Endothelial cell of umbilical vein (primary cell): ENCODE measurements around the gene SREK1IP1. TPM values are rescaled to one million over a fixed set of nuclear protein-coding genes. Genes with fewer than 3 reads are reported as not detected.

ENCODE experiments used
- BruUV-seq: library from RNA; stranded (reverse); fragments of 400-500 nt; replicated peaks from 2 replicates; lab custom pipeline; 2021; lab: Mats Ljungman, UMichigan
- CTCF ChIA-PET: fragments of 300-600, 350-600 bp; sonication (Branson Sonifier 250); formaldehyde crosslinking; loops from one replicate; lab custom pipeline; 2021; ENCODE audit warnings: antibody characterized with exemption, inconsistent platforms; lab: Charles Lee
- POLR2A ChIA-PET: fragments of 300-600, 350-600 bp; sonication (Branson Sonifier 250); formaldehyde crosslinking; loops from one replicate; lab custom pipeline; 2021; ENCODE audit warnings: antibody characterized with exemption, inconsistent platforms; lab: Charles Lee
- DNase-seq: peaks from one replicate; pipeline ENCODE4 v3.0.0-alpha.2; 2011; ENCODE audit warnings: low read depth, low spot score
- FAIRE-seq: peaks from 2 replicates; lab custom pipeline; 2011; peaks lifted over from hg19 to GRCh38; lab: Jason Lieb, UNC
- H2AFZ ChIP-seq: 2 replicates; pipeline ENCODE4 v1.6.0; 2012; ENCODE audit warnings: low read depth, low read length, control low read depth, inconsistent platforms
- H3K27ac ChIP-seq: 2 replicates; pipeline ENCODE4 v1.5.1; 2011; ENCODE audit warnings: low read depth, mild to moderate bottlenecking, control low read depth, low read length, moderate library complexity; ENCODE audit not compliant: insufficient read depth
- H3K27me3 ChIP-seq, 2 experiments: 2 replicates each; pipeline versions ENCODE4 v1.6.0 to v1.6.1; 2011; ENCODE audit warnings: low read length in 2 of 2, mixed read lengths in 1 of 2; ENCODE audit not compliant: control insufficient read depth in 2 of 2, insufficient read depth in 2 of 2
- H3K36me3 ChIP-seq, 2 experiments: 2 replicates in 1 of 2; 3 replicates in 1 of 2; pipeline ENCODE4 v1.5.1; 2011; ENCODE audit warnings: low read length in 2 of 2, mild to moderate bottlenecking in 1 of 2, moderate library complexity in 1 of 2; ENCODE audit not compliant: control insufficient read depth in 2 of 2, insufficient read depth in 2 of 2; ENCODE audit errors: extremely low read depth in 1 of 2
- H3K4me1 ChIP-seq: 3 replicates; pipeline ENCODE4 v1.5.1; 2011; ENCODE audit warnings: mild to moderate bottlenecking, low read length; ENCODE audit not compliant: control insufficient read depth, insufficient read depth; ENCODE audit errors: extremely low read depth
- H3K4me2 ChIP-seq: 2 replicates; pipeline ENCODE4 v1.6.1; 2011; ENCODE audit warnings: low read length, control low read depth, mixed read lengths; ENCODE audit not compliant: insufficient read depth
- H3K4me3 ChIP-seq, 3 experiments: fragments of 200-600 bp in 1 of 3; sonication (generic), shearing (Covaris generic) in 1 of 3; replicated peaks in 1 of 3; 2 replicates each; pipeline ENCODE4 v1.5.1; 2011 to 2016; ENCODE audit warnings: control low read depth in 3 of 3, low read length in 3 of 3, mild to moderate bottlenecking in 2 of 3, inconsistent platforms in 1 of 3, low read depth in 1 of 3, moderate library complexity in 1 of 3; ENCODE audit not compliant: insufficient read depth in 1 of 3
- H3K79me2 ChIP-seq: 2 replicates; pipeline ENCODE4 v1.6.0; 2012; ENCODE audit warnings: low read length, inconsistent platforms; ENCODE audit not compliant: control insufficient read depth, insufficient read depth
- H3K9ac ChIP-seq: replicated peaks from 2 replicates; pipeline ENCODE3; 2011; ENCODE audit warnings: low read length, control low read depth; ENCODE audit not compliant: insufficient read depth; ENCODE audit errors: extremely low read depth
- H3K9me1 ChIP-seq: replicated peaks from 3 replicates; pipeline ENCODE4 v1.6.0; 2011; ENCODE audit warnings: mild to moderate bottlenecking, low read length; ENCODE audit not compliant: control insufficient read depth, insufficient read depth; ENCODE audit errors: extremely low read depth
- H3K9me3 ChIP-seq: replicated peaks from 2 replicates; pipeline ENCODE4 v1.5.1; 2012; ENCODE audit warnings: low read length, inconsistent platforms; ENCODE audit not compliant: control insufficient read depth, insufficient read depth
- H4K20me1 ChIP-seq: replicated peaks from 2 replicates; pipeline ENCODE3; 2011; ENCODE audit warnings: mild to moderate bottlenecking, low read length; ENCODE audit not compliant: control insufficient read depth, insufficient read depth; ENCODE audit errors: extremely low read depth
- EZH2 ChIP-seq: IDR thresholded peaks from 2 replicates; pipeline ENCODE4 v1.6.1; 2012; ENCODE audit warnings: borderline replicate concordance, low read depth, mild to moderate bottlenecking, moderate library complexity, low read length, inconsistent platforms; ENCODE audit not compliant: severe bottlenecking
- FOS ChIP-seq: IDR thresholded peaks from 2 replicates; pipeline ENCODE4 v1.6.1; 2011; ENCODE audit warnings: mild to moderate bottlenecking, low read length, moderate library complexity, borderline replicate concordance; ENCODE audit not compliant: insufficient read depth
- GATA2 ChIP-seq: IDR thresholded peaks from 2 replicates; pipeline ENCODE4 v1.7.0; 2011; ENCODE audit warnings: low read depth, mild to moderate bottlenecking, moderate library complexity, mixed read lengths, low read length; ENCODE audit not compliant: insufficient read length, insufficient read depth
- JUN ChIP-seq: IDR thresholded peaks from 2 replicates; pipeline ENCODE4 v1.6.1; 2011; ENCODE audit warnings: borderline replicate concordance, low read depth; ENCODE audit not compliant: insufficient read length, insufficient read depth
- MYC ChIP-seq: IDR thresholded peaks from one replicate; pipeline ENCODE4 v1.6.1; 2011; ENCODE audit warnings: mild to moderate bottlenecking, low read depth, low read length
- POLR2A ChIP-seq: IDR thresholded peaks from 2 replicates; pipeline ENCODE4 v1.6.1; 2012; ENCODE audit warnings: low read depth, mild to moderate bottlenecking, control low read depth, low read length
- POLR2AphosphoS5 ChIP-seq: IDR thresholded peaks from 2 replicates; pipeline ENCODE4 v1.6.1; 2012; ENCODE audit warnings: low read depth, mild to moderate bottlenecking, control low read depth, low read length, moderate library complexity; ENCODE audit not compliant: insufficient read depth
- dilution Hi-C: fragments of 300-500 bp; cut with MboI; formaldehyde crosslinking; loops from one replicate; pipeline ENCODE4 v1.15.0; 2019; ENCODE audit warnings: low sequenced_read_pairs; ENCODE audit not compliant: extremely low pct_ligation_motif_present
- intact Hi-C: fragments of 100-400 bp; cut with micrococcal nuclease; formaldehyde crosslinking; loops from one replicate; pipeline ENCODE4 v1.10.0; 2022
- polyA plus RNA-seq, 4 experiments: library from polyadenylated mRNA; depleted of rRNA in 3 of 4; stranded (reverse) in 3 of 4; unstranded in 1 of 4; fragments of >200 nt; gene quantifications; 2 replicates each; pipeline versions ENCODE4 v1.2.1 to v1.2.3, GENCODE V29; 2011 to 2012; ENCODE audit warnings: missing spikeins in 1 of 4
- total RNA-seq: library from RNA; stranded (reverse); gene quantifications from 2 replicates; pipeline ENCODE4 v1.2.3, GENCODE V29; 2021
- TF ChIP-seq, protein P1 (sequence below): IDR thresholded peaks from 2 replicates; pipeline ENCODE4 v1.6.1; 2011; ENCODE audit not compliant: insufficient read depth, insufficient read length
- TF ChIP-seq, protein P2 (sequence below), 2 donors: IDR thresholded peaks; 1 replicate in 1 of 2; 2 replicates in 1 of 2; pipeline ENCODE4 v1.5.1; 2011; ENCODE audit warnings: low read length in 2 of 2, mild to moderate bottlenecking in 2 of 2, moderate library complexity in 2 of 2, control low read depth in 1 of 2, inconsistent platforms in 1 of 2, low read depth in 1 of 2; ENCODE audit not compliant: insufficient read depth in 1 of 2; ENCODE audit errors: extremely low read depth in 1 of 2

The SREK1IP1 gene
- total and polyA plus RNA-seq, 2 donors (not counting 3 experiments of a cell fraction or from before 2014, with no cell fraction given) = 6.3 to 17.8 TPM

DNA sequence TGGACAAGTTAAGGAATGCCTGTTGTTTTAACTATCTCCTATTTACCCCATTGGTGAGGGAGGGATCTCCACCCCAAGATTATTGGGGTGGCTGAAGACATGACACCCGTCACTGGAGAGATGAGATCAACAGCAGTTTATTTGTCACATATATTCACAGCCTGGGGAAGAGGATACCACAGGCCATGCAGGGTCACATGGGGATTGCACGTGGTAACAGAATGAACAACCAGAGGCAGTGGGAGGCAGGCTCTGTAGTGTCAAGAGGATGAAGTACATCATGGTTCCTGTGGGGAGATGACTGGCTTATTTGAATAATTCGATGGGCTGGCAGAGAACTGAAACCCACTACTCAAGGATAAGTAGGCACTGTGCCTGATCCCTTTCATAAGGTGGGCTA lies 96.8 kb downstream of the SREK1IP1 start:
- CTCF ChIA-PET = no interaction called here
- no peak overlapping the region for H2AFZ ChIP-seq

More for the DNA sequence above, 96.8 kb downstream of the SREK1IP1 start:
- no peak overlapping the region for H3K9ac ChIP-seq
- TF ChIP-seq POLR2A (no peak), FOS (no peak), GATA2 (no peak), JUN (no peak), POLR2AphosphoS5 (no peak), EZH2 (no peak), MYC (no peak)
- TF ChIP-seq, protein P1, sequence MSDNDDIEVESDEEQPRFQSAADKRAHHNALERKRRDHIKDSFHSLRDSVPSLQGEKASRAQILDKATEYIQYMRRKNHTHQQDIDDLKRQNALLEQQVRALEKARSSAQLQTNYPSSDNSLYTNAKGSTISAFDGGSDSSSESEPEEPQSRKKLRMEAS = no peak
- TF ChIP-seq, protein P2, sequence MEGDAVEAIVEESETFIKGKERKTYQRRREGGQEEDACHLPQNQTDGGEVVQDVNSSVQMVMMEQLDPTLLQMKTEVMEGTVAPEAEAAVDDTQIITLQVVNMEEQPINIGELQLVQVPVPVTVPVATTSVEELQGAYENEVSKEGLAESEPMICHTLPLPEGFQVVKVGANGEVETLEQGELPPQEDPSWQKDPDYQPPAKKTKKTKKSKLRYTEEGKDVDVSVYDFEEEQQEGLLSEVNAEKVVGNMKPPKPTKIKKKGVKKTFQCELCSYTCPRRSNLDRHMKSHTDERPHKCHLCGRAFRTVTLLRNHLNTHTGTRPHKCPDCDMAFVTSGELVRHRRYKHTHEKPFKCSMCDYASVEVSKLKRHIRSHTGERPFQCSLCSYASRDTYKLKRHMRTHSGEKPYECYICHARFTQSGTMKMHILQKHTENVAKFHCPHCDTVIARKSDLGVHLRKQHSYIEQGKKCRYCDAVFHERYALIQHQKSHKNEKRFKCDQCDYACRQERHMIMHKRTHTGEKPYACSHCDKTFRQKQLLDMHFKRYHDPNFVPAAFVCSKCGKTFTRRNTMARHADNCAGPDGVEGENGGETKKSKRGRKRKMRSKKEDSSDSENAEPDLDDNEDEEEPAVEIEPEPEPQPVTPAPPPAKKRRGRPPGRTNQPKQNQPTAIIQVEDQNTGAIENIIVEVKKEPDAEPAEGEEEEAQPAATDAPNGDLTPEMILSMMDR (IDR thresholded peaks at IDR 0.05; ENCODE audit: extremely low read depth in 1 of 2, insufficient read depth in 1 of 2, low read depth in 1 of 2, low read length in 2 of 2) = no peak
- POLR2A ChIA-PET = no interaction called here
- peaks cover 12 to 14% of the 10 kb centered on the region in 2 experiments for H3K27me3 ChIP-seq
- H3K9me3 ChIP-seq = no peaks in the 10 kb centered on the region
- no peak overlapping the region for H3K27ac ChIP-seq
- DNase-seq (no peak), FAIRE-seq (no peak)
- no peaks in the 10 kb centered on the region for H3K4me1 ChIP-seq
- H3K4me2 ChIP-seq = no peak overlapping the region
- no peak overlapping the region for H3K4me3 ChIP-seq
- BruUV-seq = no TSS peak
- intact Hi-C loops = no loop called here
- dilution Hi-C loops = no loop called here
- no peaks in the 10 kb centered on the region for H3K36me3 ChIP-seq
- H4K20me1 ChIP-seq = no peaks in the 10 kb centered on the region
- no peaks in the 10 kb centered on the region for H3K9me1 ChIP-seq
- H3K79me2 ChIP-seq = no peaks in the 10 kb centered on the region
